ENCODE data around the gene AP1G1. TPM values are rescaled to one million over a fixed set of nuclear protein-coding genes. Genes with fewer than 3 reads are reported as not detected.

The AP1G1 gene
- polyA plus RNA-seq, 1 of the 3 experiments (the other 2 are of a cell fraction): 23.8 TPM

GRCh38 chr16:71845639-71846430 is 37.2 kb upstream of the AP1G1 start, which contains the start of gene ATXN1L:
TSS of gene ATXN1L (plus strand) at chr16:71845976. CDS start at chr16:71849741, 3,765 bp downstream.
- peaks cover 38% of the 10 kb centered on the region for H3K79me2 ChIP-seq (ENCODE audit: insufficient read depth)
- peaks cover 19% of the 10 kb centered on the region; the same call in 1 of the 2 replicates for H4K20me1 ChIP-seq (ENCODE audit: insufficient read depth)
- peak within 1 kb of the TSS; percentile 96 for H3K4me2 ChIP-seq
- DNase-seq: peak; percentile 99
- H3K4me1 ChIP-seq (ENCODE audit: control insufficient read depth in 1 of 2, insufficient read depth in 2 of 2, low read depth in 1 of 2, low read length in 1 of 2): peaks cover 0 to 7% of the 10 kb centered on the region in 2 experiments; a peak in 2 of 4 replicates
- peaks cover 11% of the 10 kb centered on the region for H3F3A ChIP-seq (replicated peaks; ENCODE audit: insufficient read depth)
- POLR2A ChIA-PET: interaction anchor here (1.0 kb wide), 2 partner anchors 12 to 37 kb away, joined by 3 to 4 read pairs; partner anchors contain the start of gene AP1G1
- H2AFZ ChIP-seq (ENCODE audit: low read depth): peak within 1 kb of the TSS; percentile 88
- H3K9me2 ChIP-seq: no peaks in the 10 kb centered on the region
- no peaks in the 10 kb centered on the region for H3K27me3 ChIP-seq (ENCODE audit: insufficient read depth)
- H3K36me3 ChIP-seq (replicated peaks in 1 of 2; ENCODE audit: control insufficient read depth in 1 of 2, insufficient read depth in 2 of 2, low read length in 1 of 2): peaks cover 21 to 29% of the 10 kb centered on the region in 2 experiments
- peak within 1 kb of the TSS; percentile 91 to 95 for H3K4me3 ChIP-seq (ENCODE audit: low read depth in 2 of 2, low read length in 1 of 2)
- peak within 1 kb of the TSS; percentile 63 to 67; a peak in 3 of 4 replicates for H3K27ac ChIP-seq (ENCODE audit: low read depth in 2 of 2, low read length in 1 of 2)
- no peaks in the 10 kb centered on the region for H3K9me3 ChIP-seq
- peak within 1 kb of the TSS; percentile 82 for H3K9ac ChIP-seq
- CTCF ChIA-PET: interaction anchor here (4.0 kb wide), 1 partner anchor 36 kb away, joined by 17 read pairs; no protein-coding TSS in a partner anchor
- WGBS (ENCODE audit: low lambda C conversion rate): 0% methylated on average over 9 of the region's 62 CpGs
- TF ChIP-seq PBX3 (IDR thresholded peaks at IDR 0.05) (no peak), CHD2 (IDR thresholded peaks at IDR 0.05; ENCODE audit: low read length, partially characterized antibody) (peak; percentile 95), YY1 (IDR thresholded peaks at IDR 0.05; ENCODE audit: low read depth) (peak; percentile 68; the same call in 1 of the 2 replicates), REST (IDR thresholded peaks at IDR 0.05; ENCODE audit: low read depth, low read length) (0 out of 2 replicates have a peak, but pooled peaks have one; percentile 24), MXI1 (IDR thresholded peaks at IDR 0.05; ENCODE audit: low read depth, low read length) (peak; percentile 71), POLR2AphosphoS5 (IDR thresholded peaks at IDR 0.05; ENCODE audit: low read depth, low read length) (peak; percentile 97), IRF3 (IDR thresholded peaks at IDR 0.05; ENCODE audit: low read depth, low read length) (no peak), EP300 (IDR thresholded peaks at IDR 0.05; ENCODE audit: borderline replicate concordance in 1 of 2, low read depth in 1 of 2, low read length in 1 of 2) (no peak), JUND (IDR thresholded peaks at IDR 0.05) (no peak), TAF1 (IDR thresholded peaks at IDR 0.05; ENCODE audit: borderline replicate concordance, low read depth, low read length) (peak; percentile 85), RFX5 (IDR thresholded peaks at IDR 0.05; ENCODE audit: low read length) (peak; percentile 59), ELF1 (IDR thresholded peaks at IDR 0.05) (0 out of 2 replicates have a peak, but pooled peaks have one; percentile 28), FOXM1 (IDR thresholded peaks at IDR 0.05; ENCODE audit: low read depth) (no peak), ZBTB33 (IDR thresholded peaks at IDR 0.05; ENCODE audit: borderline replicate concordance, low read depth) (no peak), TEAD4 (IDR thresholded peaks at IDR 0.05; ENCODE audit: borderline replicate concordance, insufficient read depth) (no peak), GABPA (IDR thresholded peaks at IDR 0.05; ENCODE audit: low read depth) (peak; percentile 73), RXRA (IDR thresholded peaks at IDR 0.05; ENCODE audit: borderline replicate concordance, low read depth) (peak; percentile 50; the same call in 1 of the 2 replicates), RCOR1 (IDR thresholded peaks at IDR 0.05; ENCODE audit: low read length) (no peak), GATA2 (CRISPR knock-in tag; IDR thresholded peaks at IDR 0.05) (no peak), USF1 (IDR thresholded peaks at IDR 0.05; ENCODE audit: borderline replicate concordance, low read depth) (peak; percentile 83), SMC3 (IDR thresholded peaks at IDR 0.05; ENCODE audit: low read depth, low read length) (no peak), MAX (IDR thresholded peaks at IDR 0.05; ENCODE audit: low read depth) (peak; percentile 49; the same call in 1 of the 2 replicates), FOXJ3 (CRISPR knock-in tag; IDR thresholded peaks at IDR 0.05) (no peak), NFIC (IDR thresholded peaks at IDR 0.05; ENCODE audit: borderline replicate concordance) (no peak), TCF12 (IDR thresholded peaks at IDR 0.05) (no peak)

Data from SK-N-SH (cell line).